Renal cortex interstitium (tissue), 11 donors: ENCODE results near the gene APPL1. TPM values are rescaled to one million over a fixed set of nuclear protein-coding genes. Genes with fewer than 3 reads are reported as not detected.
"Not testable (repeated sequence)": the region's sequence is repeated elsewhere in the genome, so short reads cannot be mapped to it uniquely, and the experiment has no call there.

ENCODE experiments used
- DNase-seq, 11 donors: peaks; one replicate each; pipeline ENCODE4 v3.0.0-alpha.2; 2013; ENCODE audit warnings: low read depth in 9 of 11, low spot score in 4 of 11; ENCODE audit errors: extremely low read depth in 1 of 11
- polyA plus RNA-seq, 3 donors: library from polyadenylated mRNA; unstranded; fragments of 120-200 nt; gene quantifications; one replicate each; pipeline ENCODE4 v1.2.1, GENCODE V29; 2013; ENCODE audit not compliant: insufficient read length in 3 of 3

The APPL1 gene
- polyA plus RNA-seq, 3 donors = 44.1 to 51.0 (median 44.6) TPM

GRCh38 chr3:57234613-57235575 lies 7.4 kb downstream of the APPL1 start:
- DNase-seq = no peak

- no peak for DNase-seq
Measured at GRCh38 chr3:57244946-57245345, 17.4 kb downstream of the APPL1 start.

GRCh38 chr3:57252404-57252803 lies 24.9 kb downstream of the APPL1 start:
- no peak for DNase-seq

- no peak for DNase-seq
Measured at GRCh38 chr3:57256844-57257243, 29.3 kb downstream of the APPL1 start.

- DNase-seq = no peak
Measured at GRCh38 chr3:57257678-57258077, 30.1 kb downstream of the APPL1 start.

- no peak for DNase-seq
Measured at GRCh38 chr3:57261119-57261518, 33.6 kb downstream of the APPL1 start.

GRCh38 chr3:57261929-57262328 lies 34.4 kb downstream of the APPL1 start:
- no peak for DNase-seq

GRCh38 chr3:57268416-57268815 lies 40.9 kb downstream of the APPL1 start:
- no peak for DNase-seq

GRCh38 chr3:57274845-57275244 lies 47.3 kb downstream of the APPL1 start:
- no peak for DNase-seq

GRCh38 chr3:57275393-57275792 lies 47.9 kb downstream of the APPL1 start:
- no peak for DNase-seq

GRCh38 chr3:57278237-57278636 lies 50.7 kb downstream of the APPL1 start:
- no peak for DNase-seq

- no peak for DNase-seq
Measured at GRCh38 chr3:57279685-57280084, 52.2 kb downstream of the APPL1 start.

GRCh38 chr3:57281715-57282114 lies 54.2 kb downstream of the APPL1 start:
- DNase-seq = no peak

- no peak for DNase-seq
Measured at GRCh38 chr3:57283334-57283733, 55.8 kb downstream of the APPL1 start.

- no peak for DNase-seq
Measured at GRCh38 chr3:57287205-57287604, 59.7 kb downstream of the APPL1 start.

GRCh38 chr3:57288403-57288802 lies 60.9 kb downstream of the APPL1 start:
- no peak for DNase-seq

- DNase-seq = no peak
Measured at GRCh38 chr3:57292159-57292896, 64.8 kb downstream of the APPL1 start, which contains the start of gene ASB14. ASB14 (minus strand) TSS chr3:57292685; CDS start chr3:57292033, 652 bp downstream.

GRCh38 chr3:57292897-57293526 lies 65.5 kb downstream of the APPL1 start:
- DNase-seq = no peak

- no peak for DNase-seq
Measured at GRCh38 chr3:57298041-57298440, 70.5 kb downstream of the APPL1 start.

- DNase-seq = not testable (repeated sequence)
Measured at GRCh38 chr3:57303520-57303919, 76.0 kb downstream of the APPL1 start.
